Nephron (organoid): Measurements from ENCODE around the gene CASKIN1.
A peak's percentile ranks its signal among the peaks of the same experiment; 100 is the strongest.

Source experiments
- H3K27ac Mint-ChIP-seq, 3 experiments: 2 replicates each; pipeline ENCODE4 v1.8.0; 2020; ENCODE audit warnings: mixed read lengths in 3 of 3, mild to moderate bottlenecking in 2 of 3, moderate library complexity in 1 of 3
- H3K27me3 Mint-ChIP-seq: 2 replicates; pipeline ENCODE4 v1.8.0; 2021; ENCODE audit warnings: low read depth, mild to moderate bottlenecking, moderate library complexity, mixed read lengths
- H3K36me3 Mint-ChIP-seq: 2 replicates; pipeline ENCODE4 v1.8.0; 2020; ENCODE audit warnings: low read depth, mixed read lengths
- H3K4me1 Mint-ChIP-seq: 2 replicates; pipeline ENCODE4 v1.8.0; 2020; ENCODE audit warnings: mixed read lengths
- H3K4me3 Mint-ChIP-seq, 3 experiments: 2 replicates each; pipeline ENCODE4 v1.8.0; 2020; ENCODE audit warnings: mild to moderate bottlenecking in 3 of 3, mixed read lengths in 3 of 3, moderate library complexity in 2 of 3
- H3K9me3 Mint-ChIP-seq: 2 replicates; pipeline ENCODE4 v1.8.0; 2020; ENCODE audit warnings: mixed read lengths
- TF ChIP-seq, protein P1 (sequence below), 3 experiments: fragments of 200-600 bp; sonication (generic); IDR thresholded peaks; one replicate each; pipeline ENCODE4 v1.5.0; 2021; ENCODE audit warnings: antibody characterized with exemption in 3 of 3; ENCODE audit not compliant: unreplicated experiment in 3 of 3

CASKIN1 gene

DNA sequence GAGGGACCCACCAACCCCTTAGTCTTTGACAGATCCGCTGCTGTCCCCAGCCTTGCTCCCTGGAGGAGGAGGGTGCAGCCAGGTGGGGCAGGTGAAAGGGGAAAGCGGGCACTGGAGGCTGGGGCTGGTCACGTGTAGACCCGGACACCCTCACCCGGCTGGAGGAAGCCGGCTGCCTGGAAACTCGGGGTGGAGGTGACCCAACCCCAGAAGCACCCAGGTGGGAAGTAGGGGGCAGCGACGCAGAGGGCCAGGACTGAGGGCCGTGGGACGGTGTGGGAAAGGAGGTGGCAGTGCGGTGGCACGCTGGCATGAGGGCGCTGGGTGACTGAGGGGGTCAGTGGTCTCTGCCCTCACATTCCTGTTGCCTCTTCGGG, 38.2 kb downstream of the CASKIN1 start:
- Mint-ChIP-seq H3K4me3 (peak overlapping the region in 2 of 3 experiments; percentile 50 to 93), H3K9me3 (no peaks in the 10 kb centered on the region)

DNA sequence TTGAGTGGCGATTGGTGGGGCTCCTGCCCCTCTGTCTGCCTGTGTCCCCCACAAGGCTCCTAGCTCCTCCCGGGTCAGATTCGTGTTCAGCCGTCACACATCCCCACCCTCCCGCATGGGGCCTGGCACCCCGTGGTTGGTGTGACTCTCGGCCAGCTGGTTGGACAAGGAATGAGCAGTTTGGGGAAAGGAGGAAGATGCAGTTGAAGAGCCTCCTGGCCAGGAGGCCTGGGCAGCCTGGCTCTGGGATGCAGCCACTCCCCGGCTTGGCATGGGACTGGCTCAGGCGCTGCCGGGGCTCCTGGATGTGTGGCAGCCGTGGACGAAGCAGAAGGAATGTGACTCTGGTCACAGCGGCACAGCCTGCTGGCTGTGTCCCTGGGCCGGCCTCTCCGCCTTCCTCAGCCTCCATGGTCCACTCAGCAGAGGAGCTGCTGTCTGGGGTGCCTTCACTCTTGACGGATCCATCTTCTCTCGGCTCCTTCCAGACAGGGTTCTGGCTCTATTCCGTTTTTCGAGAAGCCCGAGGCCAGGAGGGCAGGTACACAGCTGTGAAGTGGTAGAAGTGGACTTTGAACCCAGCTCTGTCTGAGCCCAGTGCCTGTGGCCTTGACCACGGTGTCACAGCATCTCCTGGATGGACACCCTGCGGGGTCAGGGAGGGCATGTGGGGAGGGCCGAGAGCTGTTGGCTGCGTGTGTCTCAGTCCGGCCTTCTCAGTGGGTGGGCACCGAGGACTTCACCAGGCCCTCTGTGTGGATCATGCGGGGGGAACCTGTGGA, 38.7 kb downstream of the CASKIN1 start:
- H3K4me1 Mint-ChIP-seq: peaks cover 37% of the 10 kb centered on the region
- TF ChIP-seq, protein P1, sequence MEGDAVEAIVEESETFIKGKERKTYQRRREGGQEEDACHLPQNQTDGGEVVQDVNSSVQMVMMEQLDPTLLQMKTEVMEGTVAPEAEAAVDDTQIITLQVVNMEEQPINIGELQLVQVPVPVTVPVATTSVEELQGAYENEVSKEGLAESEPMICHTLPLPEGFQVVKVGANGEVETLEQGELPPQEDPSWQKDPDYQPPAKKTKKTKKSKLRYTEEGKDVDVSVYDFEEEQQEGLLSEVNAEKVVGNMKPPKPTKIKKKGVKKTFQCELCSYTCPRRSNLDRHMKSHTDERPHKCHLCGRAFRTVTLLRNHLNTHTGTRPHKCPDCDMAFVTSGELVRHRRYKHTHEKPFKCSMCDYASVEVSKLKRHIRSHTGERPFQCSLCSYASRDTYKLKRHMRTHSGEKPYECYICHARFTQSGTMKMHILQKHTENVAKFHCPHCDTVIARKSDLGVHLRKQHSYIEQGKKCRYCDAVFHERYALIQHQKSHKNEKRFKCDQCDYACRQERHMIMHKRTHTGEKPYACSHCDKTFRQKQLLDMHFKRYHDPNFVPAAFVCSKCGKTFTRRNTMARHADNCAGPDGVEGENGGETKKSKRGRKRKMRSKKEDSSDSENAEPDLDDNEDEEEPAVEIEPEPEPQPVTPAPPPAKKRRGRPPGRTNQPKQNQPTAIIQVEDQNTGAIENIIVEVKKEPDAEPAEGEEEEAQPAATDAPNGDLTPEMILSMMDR (IDR thresholded peaks at IDR 0.05; ENCODE audit: unreplicated experiment in 3 of 3): no peak
- no peaks in the 10 kb centered on the region for H3K36me3 Mint-ChIP-seq
- H3K4me3 Mint-ChIP-seq: peak overlapping the region; percentile 93 to 99 (median 99)
- peak overlapping the region in 2 of 3 experiments; percentile 77 to 91 for H3K27ac Mint-ChIP-seq
- no peaks in the 10 kb centered on the region for H3K27me3 Mint-ChIP-seq
- H3K9me3 Mint-ChIP-seq: no peaks in the 10 kb centered on the region

More for the DNA sequence above, 38.2 kb downstream of the CASKIN1 start:
- no peaks in the 10 kb centered on the region for H3K36me3 Mint-ChIP-seq
- H3K27me3 Mint-ChIP-seq: no peaks in the 10 kb centered on the region
- H3K4me1 Mint-ChIP-seq: peaks cover 35% of the 10 kb centered on the region
- no peak overlapping the region for H3K27ac Mint-ChIP-seq
- TF ChIP-seq, protein P1 (IDR thresholded peaks at IDR 0.05; ENCODE audit: unreplicated experiment in 3 of 3): no peak

DNA sequence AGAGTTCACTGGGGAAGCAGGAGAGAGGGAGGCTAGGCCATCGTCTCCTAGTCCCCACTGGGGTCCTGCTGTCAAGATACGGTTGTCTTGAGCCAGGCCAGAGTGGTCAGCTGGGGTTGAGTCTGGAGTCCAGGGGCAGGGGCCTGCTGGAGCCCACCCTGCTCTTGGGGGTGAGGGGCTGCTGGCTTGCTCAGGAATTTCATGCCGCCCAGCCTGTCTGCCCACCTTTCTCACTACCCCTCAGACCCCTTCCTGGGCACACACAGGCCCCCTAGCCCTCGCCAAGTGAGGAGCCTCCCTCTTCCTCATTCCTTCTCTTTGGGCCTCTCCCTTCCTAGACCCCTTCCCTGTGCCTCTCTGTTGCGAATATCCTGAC, 39.6 kb downstream of the CASKIN1 start:
- Mint-ChIP-seq H3K4me1 (peaks cover 37% of the 10 kb centered on the region), H3K27me3 (no peaks in the 10 kb centered on the region), H3K36me3 (no peaks in the 10 kb centered on the region), H3K4me3 (peak overlapping the region; percentile 93 to 99 (median 99)), H3K27ac (peak overlapping the region; percentile 68 to 91 (median 77)), H3K9me3 (no peaks in the 10 kb centered on the region)
- TF ChIP-seq, protein P1 (IDR thresholded peaks at IDR 0.05; ENCODE audit: unreplicated experiment in 3 of 3): no peak

DNA sequence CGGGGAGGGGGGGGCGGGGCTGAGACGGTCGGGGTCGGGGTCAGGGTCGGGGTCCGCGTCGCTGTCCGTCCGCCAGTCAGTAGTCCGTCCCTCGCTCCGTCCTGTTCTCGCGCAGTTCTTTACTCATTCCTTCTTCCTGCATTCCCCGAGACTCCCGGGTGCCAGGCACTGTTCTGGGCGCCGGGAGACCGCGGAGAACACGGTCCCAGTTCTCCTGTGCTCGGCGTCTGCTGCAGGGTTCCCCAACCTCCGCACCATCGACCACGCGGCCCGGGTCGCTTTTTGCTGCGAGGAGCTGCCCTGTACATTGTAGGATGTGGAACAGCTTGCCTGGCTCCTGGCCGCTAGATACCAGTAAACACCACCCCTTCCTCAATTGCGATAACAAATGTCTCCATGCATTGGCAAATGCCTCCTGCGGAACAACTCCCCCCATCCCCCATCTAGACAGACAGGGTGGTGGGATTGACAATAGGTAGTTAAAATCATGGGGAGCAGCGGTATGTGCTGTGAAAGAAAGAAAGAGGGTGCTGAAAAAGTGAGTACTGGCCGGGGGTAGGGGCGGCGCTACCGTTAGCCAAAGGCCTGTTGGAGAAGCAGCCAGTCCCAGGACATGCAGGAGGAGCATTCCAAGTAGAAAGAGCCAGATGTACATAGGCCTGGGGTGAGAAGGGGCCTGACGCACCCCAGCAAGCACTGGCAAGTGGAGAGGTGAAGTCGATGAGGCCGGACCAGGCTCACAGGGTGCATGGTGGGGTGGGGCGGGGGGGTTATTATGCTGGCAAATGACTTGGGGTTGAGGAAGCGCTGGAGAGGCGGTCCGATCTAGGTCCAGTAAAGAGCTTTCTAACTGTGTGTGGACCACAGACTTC, 40.2 kb downstream of the CASKIN1 start:
- no peaks in the 10 kb centered on the region for H3K9me3 Mint-ChIP-seq
- peaks cover 3% of the 10 kb centered on the region for H3K36me3 Mint-ChIP-seq
- TF ChIP-seq, protein P1 (IDR thresholded peaks at IDR 0.05; ENCODE audit: unreplicated experiment in 3 of 3): no peak
- peak overlapping the region; percentile 93 to 99 (median 99) for H3K4me3 Mint-ChIP-seq
- peak overlapping the region; percentile 68 to 91 (median 77) for H3K27ac Mint-ChIP-seq
- no peaks in the 10 kb centered on the region for H3K27me3 Mint-ChIP-seq
- peaks cover 40% of the 10 kb centered on the region for H3K4me1 Mint-ChIP-seq

DNA sequence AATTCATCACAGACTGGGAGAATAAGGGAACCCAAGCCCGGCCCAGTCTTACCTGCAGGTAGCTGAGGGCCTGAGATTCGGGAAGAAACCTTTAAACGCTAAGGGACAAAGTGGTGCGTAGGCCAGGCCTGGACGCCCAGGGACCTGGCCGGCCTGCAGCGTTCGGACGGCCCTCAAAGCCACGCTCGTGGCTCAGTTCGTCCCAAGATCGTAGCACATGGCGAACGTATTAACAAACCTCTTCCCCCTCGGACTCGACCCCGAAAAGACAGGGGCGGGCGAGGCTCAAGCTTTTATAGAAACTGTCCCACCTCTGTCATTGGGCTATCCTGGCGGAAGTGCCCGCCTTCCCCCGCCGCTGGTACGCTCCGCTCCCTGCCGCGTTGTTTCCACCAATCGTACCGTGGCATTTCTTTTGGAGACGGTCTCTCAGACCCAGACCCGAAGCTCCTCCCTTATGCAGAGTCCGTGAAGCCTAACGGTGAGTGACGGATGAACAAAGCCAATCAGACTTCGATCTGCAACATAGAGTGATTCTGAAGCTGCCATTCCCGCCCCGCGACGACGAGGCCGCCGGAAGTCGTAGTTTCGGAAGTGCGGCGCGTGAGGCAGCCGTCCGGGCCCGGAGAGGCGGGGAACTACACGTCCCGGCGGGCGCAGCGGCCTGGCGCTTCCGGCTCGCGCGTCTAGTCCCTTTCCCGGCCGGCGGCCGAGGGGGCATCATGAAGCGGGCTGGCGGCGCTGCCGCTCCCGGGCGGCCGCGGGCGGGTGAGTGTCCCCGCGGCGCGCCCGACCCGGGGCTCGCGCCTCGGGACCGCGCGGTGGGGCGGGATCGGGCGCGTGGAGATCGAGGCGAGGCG, 41.1 kb downstream of the CASKIN1 start, which contains the start of gene TRAF7:
Gene TRAF7, plus strand, starts transcription at position 692 of the 860 bp plus-strand sequence. CDS start 8,139 bp downstream, outside the sequence.
- Mint-ChIP-seq H3K36me3 (peaks cover 5% of the 10 kb centered on the region), H3K9me3 (no peaks in the 10 kb centered on the region), H3K4me3 (peak within 1 kb of the TSS; percentile 93 to 99 (median 99)), H3K4me1 (peaks cover 48% of the 10 kb centered on the region), H3K27me3 (no peaks in the 10 kb centered on the region), H3K27ac (peak within 1 kb of the TSS; percentile 68 to 91 (median 77))
- TF ChIP-seq, protein P1 (IDR thresholded peaks at IDR 0.05; ENCODE audit: unreplicated experiment in 3 of 3): no peak
